SH-SY5Y (cell line): Measurements from ENCODE around the gene OSBPL2.

ENCODE experiments used
- GATA2 ChIP-seq: IDR thresholded peaks from 2 replicates; pipeline ENCODE4 v1.6.1; 2011; ENCODE audit warnings: mild to moderate bottlenecking, low read depth, low read length
- GATA3 ChIP-seq: IDR thresholded peaks from 2 replicates; pipeline ENCODE4 v1.6.1; 2011; ENCODE audit warnings: low read depth, mild to moderate bottlenecking, low read length, moderate library complexity

DNA sequence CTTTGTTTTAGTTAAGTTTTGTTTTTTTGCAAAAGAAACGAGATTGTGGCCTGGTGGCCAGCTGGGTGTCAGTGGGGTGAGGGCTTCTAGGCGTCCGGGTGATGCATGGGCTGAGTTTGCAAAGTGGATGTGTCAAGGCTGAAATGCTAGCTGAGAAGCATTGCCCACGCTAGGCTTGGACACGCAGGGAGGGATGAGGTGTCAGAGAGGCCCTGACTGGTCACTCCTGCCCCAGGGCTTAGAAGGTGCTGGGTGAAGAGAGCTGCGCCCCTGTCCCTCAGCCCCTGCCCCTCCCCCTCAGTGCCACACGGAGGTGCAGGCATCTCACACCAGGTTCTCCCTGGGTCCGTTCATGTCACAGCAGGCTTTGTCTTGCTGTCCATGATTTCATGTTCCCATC lies 8.1 kb downstream of the OSBPL2 start:
- TF ChIP-seq GATA2 (no peak), GATA3 (no peak)
